ENCODE data around the gene RAB1B.

DNA sequence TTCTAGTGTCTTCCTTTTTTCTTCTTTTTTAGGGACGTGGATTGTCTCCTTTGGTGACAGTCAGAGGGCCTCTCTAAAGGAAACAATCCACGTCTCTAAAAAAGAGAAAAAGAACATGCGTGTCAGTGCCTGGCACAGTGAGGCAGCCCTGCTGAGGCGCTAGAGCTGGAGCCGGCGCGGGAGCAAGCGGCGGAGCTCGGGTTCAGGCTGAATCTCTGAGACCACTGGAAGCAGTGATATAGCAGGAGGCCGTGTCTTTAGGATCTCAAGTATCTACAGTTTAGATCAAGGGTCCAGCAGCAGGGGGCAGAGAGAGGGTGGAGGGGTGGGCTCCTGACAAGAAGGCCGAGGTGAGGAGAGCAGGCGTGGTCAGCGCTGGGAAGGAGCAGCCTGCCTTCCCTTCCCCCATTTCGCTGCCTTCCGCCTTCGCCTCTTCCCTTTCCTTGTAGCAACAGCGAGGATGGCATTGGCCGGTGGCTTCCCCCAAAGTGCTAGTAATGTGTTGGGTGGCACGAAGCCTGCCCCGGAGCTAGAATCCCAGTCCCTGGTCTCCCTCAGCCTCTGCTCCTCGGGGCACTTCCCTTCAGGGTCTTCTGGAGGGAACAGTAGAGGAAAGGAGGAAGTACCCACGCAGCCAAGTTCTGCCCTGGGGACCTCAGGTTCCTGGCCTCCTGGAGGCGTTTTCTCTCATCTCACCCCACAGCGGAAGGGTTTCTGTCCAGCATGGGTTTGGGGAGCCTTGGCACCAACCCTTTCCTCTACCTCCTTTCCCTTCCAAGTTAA, 28.2 kb upstream of the RAB1B start:
- no peak for TF ChIP-seq EZH2phosphoT487 (IDR thresholded peaks at IDR 0.05; ENCODE audit: insufficient read depth, low read depth)
- TF ChIP-seq EZH2 (IDR thresholded peaks at IDR 0.05; ENCODE audit: insufficient read depth, poor library complexity, severe bottlenecking), result no peak

All from GM23248 (cell line).